HCT116 (cell line): ENCODE data around the gene AXL.

Experiments used
- CEBPB ChIP-seq: IDR thresholded peaks from 2 replicates; pipeline ENCODE4 v1.6.1; 2012; ENCODE audit warnings: low read depth
- EGR1 ChIP-seq: IDR thresholded peaks from 2 replicates; pipeline ENCODE4 v1.6.1; 2012; ENCODE audit warnings: low read depth
- POLR2A ChIP-seq: IDR thresholded peaks from 2 replicates; pipeline ENCODE4 v1.7.0; 2011; ENCODE audit warnings: borderline replicate concordance; ENCODE audit not compliant: insufficient read depth, insufficient read length; ENCODE audit errors: extremely low read depth
- POLR2AphosphoS5 ChIP-seq: IDR thresholded peaks from 2 replicates; pipeline ENCODE4 v1.6.1; 2011; ENCODE audit warnings: mild to moderate bottlenecking, low read depth, low read length, moderate library complexity
- RAD21 ChIP-seq: IDR thresholded peaks from 2 replicates; pipeline ENCODE4 v1.6.1; 2012; ENCODE audit warnings: low read depth, mild to moderate bottlenecking
- SP1 ChIP-seq: IDR thresholded peaks from 2 replicates; pipeline ENCODE4 v1.6.1; 2012; ENCODE audit warnings: low read depth
- YY1 ChIP-seq: IDR thresholded peaks from 2 replicates; pipeline ENCODE4 v1.6.1; 2011; ENCODE audit warnings: low read length, low read depth, moderate library complexity, mild to moderate bottlenecking; ENCODE audit not compliant: insufficient replicate concordance; ENCODE audit errors: extremely low read depth
- ZFX ChIP-seq: fragments of 450-650 bp; IDR thresholded peaks from 2 replicates; pipeline ENCODE4 v1.6.1; 2017
- TF ChIP-seq, protein P1 (sequence below), 3 experiments: fragments of 200-600 bp in 1 of 3; sonication (generic) in 1 of 3; IDR thresholded peaks in 2 of 3; conservative IDR thresholded peaks in 1 of 3; 2 replicates each; pipeline ENCODE4 v1.5.1; 2012 to 2017; ENCODE audit warnings: low read depth in 2 of 3, low read length in 2 of 3, antibody characterized with exemption in 1 of 3, borderline replicate concordance in 1 of 3, control low read depth in 1 of 3, mild to moderate bottlenecking in 1 of 3, mixed read lengths in 1 of 3, mixed run types in 1 of 3, moderate library complexity in 1 of 3; ENCODE audit not compliant: insufficient read depth in 1 of 3

DNA sequence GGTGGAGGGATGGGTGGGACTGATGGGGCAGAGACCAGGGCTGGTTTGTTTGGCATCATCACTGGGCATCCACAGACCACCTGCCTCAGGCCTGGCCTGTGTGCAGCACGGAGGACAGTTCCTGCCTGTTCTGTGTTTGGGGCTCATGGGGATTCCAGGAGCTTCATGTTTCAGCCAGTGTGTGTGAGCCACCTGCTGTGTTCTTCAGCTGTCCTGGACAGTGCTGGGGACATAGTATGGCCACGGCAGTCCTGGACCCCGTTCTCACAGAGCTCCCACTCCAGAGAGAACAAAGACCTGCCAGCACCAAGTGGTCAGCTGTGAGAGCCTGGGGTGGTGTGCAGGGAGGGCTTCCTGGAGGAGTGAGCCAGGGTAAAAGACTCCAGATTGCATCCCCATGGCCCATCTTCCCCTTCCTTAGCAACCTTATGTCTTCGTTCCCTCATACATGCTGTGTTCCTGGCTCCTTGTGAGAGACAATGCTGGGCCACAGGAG lies 89.0 kb downstream of the AXL start:
- TF ChIP-seq POLR2A (no peak), POLR2AphosphoS5 (no peak), ZFX (no peak), YY1 (no peak), RAD21 (no peak), CEBPB (no peak), EGR1 (no peak), SP1 (no peak)
- TF ChIP-seq, protein P1, sequence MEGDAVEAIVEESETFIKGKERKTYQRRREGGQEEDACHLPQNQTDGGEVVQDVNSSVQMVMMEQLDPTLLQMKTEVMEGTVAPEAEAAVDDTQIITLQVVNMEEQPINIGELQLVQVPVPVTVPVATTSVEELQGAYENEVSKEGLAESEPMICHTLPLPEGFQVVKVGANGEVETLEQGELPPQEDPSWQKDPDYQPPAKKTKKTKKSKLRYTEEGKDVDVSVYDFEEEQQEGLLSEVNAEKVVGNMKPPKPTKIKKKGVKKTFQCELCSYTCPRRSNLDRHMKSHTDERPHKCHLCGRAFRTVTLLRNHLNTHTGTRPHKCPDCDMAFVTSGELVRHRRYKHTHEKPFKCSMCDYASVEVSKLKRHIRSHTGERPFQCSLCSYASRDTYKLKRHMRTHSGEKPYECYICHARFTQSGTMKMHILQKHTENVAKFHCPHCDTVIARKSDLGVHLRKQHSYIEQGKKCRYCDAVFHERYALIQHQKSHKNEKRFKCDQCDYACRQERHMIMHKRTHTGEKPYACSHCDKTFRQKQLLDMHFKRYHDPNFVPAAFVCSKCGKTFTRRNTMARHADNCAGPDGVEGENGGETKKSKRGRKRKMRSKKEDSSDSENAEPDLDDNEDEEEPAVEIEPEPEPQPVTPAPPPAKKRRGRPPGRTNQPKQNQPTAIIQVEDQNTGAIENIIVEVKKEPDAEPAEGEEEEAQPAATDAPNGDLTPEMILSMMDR (IDR thresholded peaks at IDR 0.05 in 2 of 3, conservative IDR thresholded peaks at IDR 0.05 in 1 of 3; ENCODE audit: borderline replicate concordance in 1 of 3, insufficient read depth in 1 of 3, low read depth in 2 of 3, low read length in 2 of 3) = no peak
